ENCODE data around the gene SEPTIN11.
A peak's percentile ranks its signal among the peaks of the same experiment; 100 is the strongest.
"Not testable (repeated sequence)": the region's sequence is repeated elsewhere in the genome, so short reads cannot be mapped to it uniquely, and the experiment has no call there.

SEPTIN11 gene

DNA sequence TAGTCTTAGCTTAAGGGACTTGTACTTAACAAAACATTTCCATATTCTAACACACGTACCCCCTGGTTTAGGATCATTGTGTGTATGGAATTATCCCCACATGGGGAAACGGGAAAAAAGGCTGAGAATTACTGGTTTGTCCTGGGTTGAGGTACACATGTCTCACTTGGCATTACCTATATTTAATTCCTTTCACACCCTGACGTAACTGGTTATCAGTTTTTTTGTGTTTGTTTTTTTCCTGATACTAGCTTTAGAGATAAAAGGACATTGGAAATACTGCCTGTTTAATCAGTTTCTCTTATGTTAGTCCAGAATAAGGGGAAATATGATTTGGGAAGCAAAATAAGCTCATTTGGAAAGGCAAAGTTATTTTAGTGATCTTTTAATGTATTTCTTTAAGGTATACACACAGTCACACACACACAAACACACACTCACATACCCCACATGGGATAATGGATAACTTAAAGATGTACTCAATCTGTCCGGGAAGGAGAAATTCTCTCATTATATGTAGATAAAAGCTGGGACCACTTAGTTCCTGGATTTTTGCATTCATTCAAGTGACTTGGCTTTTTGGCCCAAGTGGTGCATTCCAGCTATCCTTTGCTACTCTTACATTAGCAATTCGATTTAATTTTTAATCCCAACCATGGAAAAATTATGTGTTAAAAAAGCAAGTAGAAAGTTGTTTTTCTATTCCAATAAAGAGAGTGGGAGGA is 13.0 kb downstream of the SEPTIN11 start:
- Mint-ChIP-seq H3K36me3 (ENCODE audit: low read depth) (peaks cover 31% of the 10 kb centered on the region), H3K4me1 (ENCODE audit: low read depth) (peaks cover 35% of the 10 kb centered on the region), H3K9me3 (peaks cover 2% of the 10 kb centered on the region), H3K4me3 (no peak overlapping the region), H3K27me3 (no peaks in the 10 kb centered on the region), H3K27ac (no peak overlapping the region)

DNA sequence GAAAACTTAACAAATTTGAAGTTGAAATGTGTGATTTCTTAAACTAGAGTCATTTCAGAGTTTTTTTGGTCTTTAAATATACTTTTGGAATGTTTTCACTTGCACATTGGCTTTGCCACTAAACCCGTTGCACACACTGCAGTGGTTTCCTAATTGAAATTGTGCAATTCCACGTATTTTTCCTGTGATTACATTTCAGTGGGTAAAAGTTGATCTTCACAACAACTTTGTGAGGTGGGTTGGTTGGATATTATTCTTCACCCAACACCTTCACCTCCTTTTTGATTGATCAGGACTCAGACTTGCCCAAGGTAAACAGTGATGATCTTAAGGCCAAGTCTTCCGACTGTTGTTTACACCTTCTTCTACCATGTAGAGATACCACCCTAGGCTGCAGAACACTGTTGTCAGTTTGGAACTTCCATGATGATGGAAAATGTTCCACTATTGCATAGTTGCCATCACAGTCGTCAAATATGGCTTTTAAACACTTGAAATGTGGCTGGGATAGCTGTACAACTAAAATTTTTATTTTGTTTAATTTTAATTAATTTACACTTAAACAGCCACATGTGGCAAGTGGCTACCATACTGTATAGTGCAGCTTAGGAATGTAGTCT is 13.7 kb downstream of the SEPTIN11 start:
- Mint-ChIP-seq H3K36me3 (ENCODE audit: low read depth) (peaks cover 25% of the 10 kb centered on the region), H3K9me3 (peaks cover 2% of the 10 kb centered on the region), H3K4me1 (ENCODE audit: low read depth) (peaks cover 32% of the 10 kb centered on the region), H3K27ac (no peak overlapping the region), H3K27me3 (no peaks in the 10 kb centered on the region), H3K4me3 (no peak overlapping the region)

DNA sequence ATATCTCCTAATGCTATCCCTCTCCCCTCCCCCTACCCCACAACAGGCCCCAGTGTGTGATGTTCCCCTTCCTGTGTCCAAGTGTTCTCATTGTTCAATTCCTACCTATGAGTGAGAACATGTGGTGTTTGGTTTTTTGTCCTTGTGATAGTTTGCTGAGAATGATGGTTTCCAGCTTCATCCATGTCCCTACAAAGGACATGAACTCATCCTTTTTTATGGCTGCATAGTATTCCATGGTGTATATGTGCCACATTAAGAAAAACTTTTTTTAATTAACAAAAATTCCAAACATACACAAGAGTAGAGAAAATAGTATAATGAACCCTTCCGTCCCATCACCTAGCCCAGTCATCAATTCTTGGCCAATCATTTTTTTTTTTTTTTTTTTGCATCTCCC is 14.4 kb downstream of the SEPTIN11 start:
- H3K36me3 Mint-ChIP-seq (ENCODE audit: low read depth): peaks cover 23% of the 10 kb centered on the region
- not testable (repeated sequence) for H3K27me3 Mint-ChIP-seq, H3K4me3 Mint-ChIP-seq, H3K27ac Mint-ChIP-seq, H3K9me3 Mint-ChIP-seq
- H3K4me1 Mint-ChIP-seq (ENCODE audit: low read depth): peaks cover 29% of the 10 kb centered on the region

DNA sequence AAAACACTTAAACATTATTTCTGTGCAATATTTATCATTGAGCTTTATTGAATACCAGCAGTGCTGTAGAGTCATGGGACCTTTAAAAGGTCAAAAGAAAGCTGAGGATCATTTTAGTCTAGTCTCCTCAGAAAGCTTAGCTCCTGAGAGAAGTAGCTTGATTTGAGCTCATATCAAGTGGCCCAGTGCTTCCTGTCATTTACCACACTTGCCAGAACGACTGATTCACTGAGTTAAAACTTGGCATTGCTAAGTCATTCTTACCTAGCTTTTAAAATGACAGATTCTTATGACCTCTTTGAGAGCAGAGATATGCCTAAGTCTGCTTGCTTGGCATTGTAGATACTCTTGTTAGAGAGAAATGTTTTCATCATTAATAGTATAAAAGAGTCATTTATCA is 15.2 kb downstream of the SEPTIN11 start:
- Mint-ChIP-seq H3K9me3 (peaks cover 2% of the 10 kb centered on the region), H3K4me3 (no peak overlapping the region), H3K36me3 (ENCODE audit: low read depth) (peaks cover 20% of the 10 kb centered on the region), H3K4me1 (ENCODE audit: low read depth) (peaks cover 23% of the 10 kb centered on the region), H3K27me3 (no peaks in the 10 kb centered on the region), H3K27ac (no peak overlapping the region)

DNA sequence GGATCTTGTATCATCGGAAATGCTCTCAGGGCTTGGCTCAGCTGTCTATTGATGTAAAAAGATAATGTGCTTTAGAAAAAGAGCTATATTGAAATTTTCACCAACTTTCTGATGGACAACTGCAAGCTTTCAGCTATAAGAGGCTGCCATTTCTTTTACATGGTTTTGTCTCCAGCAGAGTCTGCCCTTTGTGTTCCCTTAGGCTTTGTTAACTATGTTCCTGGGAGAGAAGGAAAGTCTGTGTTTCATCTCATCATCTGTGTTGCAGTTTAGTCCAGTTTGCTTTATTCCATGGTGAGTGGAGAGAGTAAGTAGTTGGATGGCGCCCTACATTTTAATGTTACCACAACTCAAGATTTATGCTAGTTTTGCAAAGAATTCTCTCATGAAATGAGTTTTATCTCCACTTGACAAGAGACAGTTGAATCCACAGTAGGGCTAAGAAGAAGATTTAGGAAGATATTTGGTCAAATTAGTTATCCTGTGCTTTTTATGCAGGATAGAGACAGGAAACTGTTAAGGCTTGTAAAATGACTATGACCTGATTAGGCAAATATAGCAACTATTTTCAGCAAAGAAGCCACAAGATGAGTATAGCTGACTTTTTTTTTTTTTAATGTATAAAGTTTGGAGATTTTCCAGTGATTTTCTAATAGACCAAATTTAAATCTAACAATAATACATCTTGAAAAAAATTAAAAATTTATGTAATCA is 16.5 kb downstream of the SEPTIN11 start:
- no peak overlapping the region for H3K4me3 Mint-ChIP-seq

DNA sequence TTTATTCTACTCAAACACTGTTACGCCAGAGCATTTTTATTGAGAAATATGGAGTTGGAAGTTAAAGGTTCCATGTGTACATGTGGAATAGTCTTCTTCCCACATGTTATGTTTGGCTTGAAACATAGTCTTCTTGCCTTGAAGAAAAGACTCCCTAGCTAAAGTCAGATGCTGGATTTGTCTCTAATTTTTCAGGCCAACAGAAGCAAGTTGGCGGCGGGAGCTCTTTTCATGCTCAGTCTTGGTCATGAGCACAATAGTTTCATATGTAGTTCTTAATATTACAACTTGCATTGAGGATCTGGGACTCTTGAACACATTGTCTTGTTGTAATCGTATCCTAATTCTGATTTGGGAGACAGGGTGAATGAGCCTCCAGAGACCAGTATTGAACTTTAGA is 19.4 kb downstream of the SEPTIN11 start:
- Mint-ChIP-seq H3K4me3 (no peak overlapping the region), H3K4me1 (ENCODE audit: low read depth) (peaks cover 17% of the 10 kb centered on the region), H3K27ac (no peak overlapping the region), H3K36me3 (ENCODE audit: low read depth) (peaks cover 20% of the 10 kb centered on the region), H3K27me3 (no peaks in the 10 kb centered on the region), H3K9me3 (peaks cover 2% of the 10 kb centered on the region)

More for the DNA sequence above, 16.5 kb downstream of the SEPTIN11 start:
- Mint-ChIP-seq H3K27me3 (no peaks in the 10 kb centered on the region), H3K4me1 (ENCODE audit: low read depth) (peaks cover 20% of the 10 kb centered on the region), H3K27ac (no peak overlapping the region), H3K9me3 (peaks cover 2% of the 10 kb centered on the region), H3K36me3 (ENCODE audit: low read depth) (peaks cover 18% of the 10 kb centered on the region)

DNA sequence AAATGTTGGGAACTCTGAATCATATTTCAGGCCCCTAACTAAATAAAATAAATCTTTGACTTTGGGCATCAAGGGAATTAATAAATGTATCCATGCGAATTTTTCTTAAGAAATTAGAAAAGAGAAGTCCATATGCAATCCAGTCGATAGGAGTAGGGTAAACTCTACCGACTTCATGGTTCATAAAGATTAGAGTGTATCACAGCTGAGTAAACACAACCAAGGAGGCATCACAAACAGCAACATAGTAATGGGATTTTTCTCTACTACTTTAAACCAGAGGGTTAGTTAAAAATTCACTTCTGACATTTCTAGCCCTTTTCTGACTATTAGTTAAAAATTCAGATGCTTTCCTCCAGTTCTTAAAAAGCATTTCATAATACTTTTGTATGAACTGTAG is 19.9 kb downstream of the SEPTIN11 start:
- H3K4me1 Mint-ChIP-seq (ENCODE audit: low read depth): peaks cover 13% of the 10 kb centered on the region

DNA sequence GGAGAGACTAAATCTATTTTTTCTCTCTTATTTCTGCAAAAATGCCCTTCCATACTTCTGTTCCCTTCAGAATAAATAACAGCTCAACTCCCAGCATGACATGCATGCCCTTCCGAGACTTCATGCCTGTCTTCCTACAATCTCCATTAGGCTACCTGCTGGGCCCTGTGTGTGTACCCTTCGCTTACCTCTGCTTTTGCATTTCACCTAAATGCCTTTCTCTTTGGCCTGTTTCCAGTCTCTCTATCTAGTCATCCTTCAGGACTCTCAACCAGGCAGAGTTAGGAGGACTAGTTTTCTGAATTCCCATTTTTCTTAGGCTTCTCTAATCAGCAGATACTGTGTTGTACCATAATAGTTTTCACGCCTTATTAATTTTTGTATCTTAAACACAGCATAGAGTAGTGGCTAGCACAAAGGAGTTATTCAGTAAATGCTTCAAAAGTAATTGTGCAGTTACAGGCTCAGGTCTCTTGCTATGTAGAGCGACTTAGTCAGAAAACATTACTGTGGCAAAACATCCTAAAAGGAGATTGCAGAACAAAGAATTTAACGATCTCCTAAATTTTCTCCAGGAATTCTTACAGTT is 20.5 kb downstream of the SEPTIN11 start:
- Mint-ChIP-seq H3K4me1 (ENCODE audit: low read depth) (peaks cover 9% of the 10 kb centered on the region), H3K9me3 (no peaks in the 10 kb centered on the region), H3K36me3 (ENCODE audit: low read depth) (peaks cover 22% of the 10 kb centered on the region), H3K27ac (no peak overlapping the region), H3K27me3 (no peaks in the 10 kb centered on the region), H3K4me3 (no peak overlapping the region)

More for the DNA sequence above, 19.9 kb downstream of the SEPTIN11 start:
- H3K36me3 Mint-ChIP-seq (ENCODE audit: low read depth): peaks cover 20% of the 10 kb centered on the region
- no peaks in the 10 kb centered on the region for H3K9me3 Mint-ChIP-seq
- H3K27me3 Mint-ChIP-seq: no peaks in the 10 kb centered on the region
- H3K27ac Mint-ChIP-seq: no peak overlapping the region
- no peak overlapping the region for H3K4me3 Mint-ChIP-seq

DNA sequence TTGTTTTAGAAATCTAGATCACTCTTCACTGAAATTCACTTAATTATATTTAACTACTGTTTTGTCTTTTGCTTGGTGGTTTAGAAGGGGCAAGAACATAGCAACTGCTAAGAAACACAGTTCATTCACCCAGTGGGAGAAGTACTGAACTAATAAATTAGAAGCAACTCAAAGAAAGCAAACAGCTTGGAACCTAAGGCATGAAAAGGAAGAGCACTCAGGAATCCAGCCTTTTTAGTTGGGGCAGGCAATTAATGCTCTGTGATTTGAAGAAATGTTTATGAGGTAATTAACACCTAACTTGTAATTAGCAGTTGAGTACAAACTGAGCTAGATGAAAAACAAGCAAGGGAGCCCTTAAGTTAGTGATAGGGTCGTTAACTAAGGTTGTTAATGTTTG is 22.8 kb downstream of the SEPTIN11 start:
- H3K36me3 Mint-ChIP-seq (ENCODE audit: low read depth): peaks cover 18% of the 10 kb centered on the region
- no peaks in the 10 kb centered on the region for H3K9me3 Mint-ChIP-seq
- H3K27ac Mint-ChIP-seq: no peak overlapping the region
- H3K4me1 Mint-ChIP-seq (ENCODE audit: low read depth): peaks cover 12% of the 10 kb centered on the region
- no peaks in the 10 kb centered on the region for H3K27me3 Mint-ChIP-seq
- no peak overlapping the region for H3K4me3 Mint-ChIP-seq

DNA sequence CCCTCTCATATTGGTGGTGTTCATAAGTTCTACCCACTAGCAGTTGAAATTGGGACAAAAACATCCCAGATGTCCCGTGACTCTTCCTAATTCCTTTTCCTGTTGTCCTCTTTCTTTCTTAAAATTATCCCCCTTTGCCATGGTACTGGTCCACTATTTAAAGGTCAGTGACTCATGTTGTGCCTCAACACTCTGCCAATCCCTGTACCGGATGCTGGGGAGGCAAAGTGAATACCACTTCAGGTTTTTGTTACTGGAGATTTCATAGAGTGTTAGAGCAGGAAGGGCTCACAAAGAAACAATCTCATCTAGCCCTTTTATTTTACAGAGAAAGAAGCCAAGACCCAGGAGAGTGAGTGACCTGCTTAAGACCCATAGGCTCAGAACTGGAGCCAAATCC is 24.6 kb downstream of the SEPTIN11 start:
- Mint-ChIP-seq H3K9me3 (peaks cover 5% of the 10 kb centered on the region), H3K27me3 (no peaks in the 10 kb centered on the region), H3K27ac (peak overlapping the region; percentile 13), H3K4me1 (ENCODE audit: low read depth) (peaks cover 30% of the 10 kb centered on the region), H3K36me3 (ENCODE audit: low read depth) (peaks cover 21% of the 10 kb centered on the region), H3K4me3 (no peak overlapping the region)

DNA sequence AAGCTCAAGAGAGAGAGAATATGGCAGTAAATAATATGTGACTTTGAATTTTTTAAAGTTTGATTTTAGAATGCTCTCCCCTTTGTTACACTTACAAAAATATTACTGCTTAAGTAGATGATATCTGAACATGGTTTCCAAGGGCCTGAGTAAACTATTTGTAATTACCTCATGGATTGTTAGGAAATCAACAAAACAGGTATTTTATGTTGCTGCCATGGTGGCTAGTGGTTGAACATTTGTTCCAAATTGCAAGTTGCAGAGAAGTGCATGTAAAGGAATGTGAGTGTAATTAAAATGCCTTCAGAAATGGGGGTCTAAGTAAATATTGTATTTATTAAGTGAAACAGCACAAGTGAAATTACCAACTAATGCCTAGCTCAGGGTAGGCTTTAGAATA is 27.6 kb downstream of the SEPTIN11 start:
- Mint-ChIP-seq H3K36me3 (ENCODE audit: low read depth) (peaks cover 17% of the 10 kb centered on the region), H3K9me3 (peaks cover 6% of the 10 kb centered on the region), H3K27me3 (no peaks in the 10 kb centered on the region), H3K4me1 (ENCODE audit: low read depth) (peaks cover 37% of the 10 kb centered on the region), H3K4me3 (no peak overlapping the region), H3K27ac (no peak overlapping the region)

DNA sequence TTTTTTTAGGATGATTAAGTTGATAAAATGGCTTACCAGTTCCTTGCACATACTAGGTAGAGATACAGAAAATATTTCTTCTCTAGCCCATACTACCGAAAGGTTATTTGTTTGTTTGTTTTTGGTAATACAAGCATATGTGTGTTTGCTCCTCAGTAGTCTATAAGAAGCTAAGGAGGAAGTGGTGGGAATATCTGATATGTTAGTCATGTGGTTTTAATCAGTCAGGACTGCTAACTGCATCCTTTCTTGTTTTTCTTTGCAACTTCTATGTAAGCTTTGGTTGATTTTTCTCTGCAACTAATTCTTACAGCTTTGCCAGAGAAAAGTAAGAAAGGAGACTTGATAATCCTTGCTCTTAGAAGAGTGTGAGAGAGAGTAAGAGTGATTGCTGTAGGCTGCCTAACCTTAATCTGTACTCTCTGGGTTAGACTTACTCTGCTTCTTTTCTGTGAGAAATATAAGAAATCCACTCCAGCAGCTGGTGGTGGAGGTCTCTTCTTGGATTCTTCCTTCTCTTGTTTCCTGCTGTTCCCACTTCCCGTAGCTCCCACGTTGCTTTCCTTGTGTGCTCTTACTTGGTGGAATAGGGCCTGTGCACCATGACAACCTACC is 28.3 kb downstream of the SEPTIN11 start:
- no peaks in the 10 kb centered on the region for H3K27me3 Mint-ChIP-seq
- H3K4me3 Mint-ChIP-seq: no peak overlapping the region
- peaks cover 19% of the 10 kb centered on the region for H3K36me3 Mint-ChIP-seq (ENCODE audit: low read depth)
- peaks cover 45% of the 10 kb centered on the region for H3K4me1 Mint-ChIP-seq (ENCODE audit: low read depth)
- peak overlapping the region; percentile 73 for H3K27ac Mint-ChIP-seq
- H3K9me3 Mint-ChIP-seq: peaks cover 6% of the 10 kb centered on the region

DNA sequence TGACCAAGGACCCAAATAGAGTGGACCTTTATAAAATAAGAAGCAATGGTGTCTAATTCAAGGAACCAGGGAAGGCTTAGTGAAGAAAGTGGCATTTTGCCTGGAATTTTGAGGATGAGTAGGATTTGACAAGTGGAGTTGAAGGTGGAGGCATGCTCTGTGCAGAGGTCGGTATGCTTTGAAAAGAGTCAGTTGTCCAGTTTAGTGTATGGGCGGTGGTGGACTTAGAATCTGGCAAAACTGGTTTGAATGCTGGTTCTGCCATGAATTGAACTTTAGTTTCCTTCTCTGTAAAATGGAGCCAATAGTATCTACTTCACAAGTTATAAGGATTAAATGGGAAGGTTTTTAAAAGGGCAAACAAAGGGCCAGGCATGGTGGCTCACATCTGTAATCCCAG is 29.7 kb downstream of the SEPTIN11 start:
- Mint-ChIP-seq H3K27me3 (no peaks in the 10 kb centered on the region), H3K9me3 (peaks cover 6% of the 10 kb centered on the region), H3K4me1 (ENCODE audit: low read depth) (peaks cover 59% of the 10 kb centered on the region), H3K4me3 (no peak overlapping the region), H3K27ac (no peak overlapping the region), H3K36me3 (ENCODE audit: low read depth) (peaks cover 16% of the 10 kb centered on the region)

DNA sequence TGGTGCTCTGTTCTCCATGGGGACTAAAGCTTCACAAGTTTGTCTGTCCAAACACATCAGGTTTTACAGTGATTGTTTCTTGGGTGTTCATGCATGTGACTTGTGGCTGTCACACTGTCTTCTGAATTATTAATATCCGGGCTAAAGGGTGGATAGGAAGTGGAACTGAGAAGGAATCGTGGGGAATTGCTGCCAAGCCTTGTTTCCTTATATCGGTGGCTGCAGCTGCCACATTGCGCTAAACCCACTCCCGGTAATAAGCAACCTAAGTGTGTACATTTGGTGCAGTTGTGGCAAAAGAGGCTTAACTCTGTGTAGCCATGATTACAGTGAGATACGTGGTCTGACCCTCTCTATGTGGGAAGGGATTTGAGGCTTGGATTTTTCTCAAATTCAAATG is 30.7 kb downstream of the SEPTIN11 start:
- Mint-ChIP-seq H3K36me3 (ENCODE audit: low read depth) (peaks cover 10% of the 10 kb centered on the region), H3K9me3 (peaks cover 6% of the 10 kb centered on the region), H3K4me3 (no peak overlapping the region), H3K4me1 (ENCODE audit: low read depth) (peaks cover 69% of the 10 kb centered on the region), H3K27me3 (no peaks in the 10 kb centered on the region), H3K27ac (no peak overlapping the region)

DNA sequence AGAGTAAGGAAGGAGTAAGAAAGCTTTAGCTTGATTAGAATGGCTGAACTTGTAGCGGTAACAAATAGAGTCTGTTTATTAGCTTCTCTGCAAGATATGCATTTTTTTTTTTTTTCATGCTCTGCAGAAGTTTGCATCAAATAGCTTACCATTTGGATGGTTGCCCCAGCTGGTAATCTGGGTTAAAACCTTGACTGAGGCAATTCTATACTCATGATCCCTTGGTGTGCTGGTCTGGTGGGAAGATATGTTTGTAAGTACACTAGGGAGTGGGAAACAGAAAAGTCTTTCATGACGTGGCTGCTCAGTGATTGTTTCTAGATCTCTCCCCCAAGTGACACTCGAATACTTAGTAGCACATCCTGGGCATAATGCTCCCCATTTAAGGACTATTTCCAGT is 32.1 kb downstream of the SEPTIN11 start:
- H3K9me3 Mint-ChIP-seq: peaks cover 6% of the 10 kb centered on the region
- H3K4me1 Mint-ChIP-seq (ENCODE audit: low read depth): peaks cover 81% of the 10 kb centered on the region
- peaks cover 10% of the 10 kb centered on the region for H3K36me3 Mint-ChIP-seq (ENCODE audit: low read depth)
- no peaks in the 10 kb centered on the region for H3K27me3 Mint-ChIP-seq
- H3K4me3 Mint-ChIP-seq: no peak overlapping the region
- peak overlapping the region; percentile 50 for H3K27ac Mint-ChIP-seq

Measured in stimulated activated naive CD8-positive, alpha-beta T cell treated with anti-CD3 and anti-CD28 coated beads, Interleukin-15, Interleukin-2, amounts not matched to agents 100 ng/mL and 50 ng/mL, for 24 hours (primary cell).